ENCODE data around the gene BCL2L11.

DNA sequence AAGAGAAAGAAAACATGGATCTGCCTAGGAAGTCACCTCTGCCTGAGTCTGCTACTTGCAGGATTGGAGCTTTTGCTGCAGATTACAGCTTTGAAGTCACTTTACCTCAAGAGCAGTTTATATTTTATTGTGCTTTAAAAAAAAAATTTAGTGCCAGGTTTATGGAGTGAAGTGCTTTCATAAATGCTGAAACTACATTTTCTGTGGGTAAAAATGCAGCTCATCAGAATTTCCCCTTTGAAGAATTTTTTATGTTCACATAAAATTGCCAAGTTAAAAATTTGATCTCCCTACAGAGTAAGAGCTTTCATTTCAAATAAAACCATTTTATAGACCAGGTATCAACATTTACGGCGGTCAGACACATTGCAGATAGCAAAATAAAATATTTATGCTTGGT, 25.2 kb downstream of the BCL2L11 start:
- no peak for TF ChIP-seq POLR2A (IDR thresholded peaks at IDR 0.05)
- TF ChIP-seq, protein P1, sequence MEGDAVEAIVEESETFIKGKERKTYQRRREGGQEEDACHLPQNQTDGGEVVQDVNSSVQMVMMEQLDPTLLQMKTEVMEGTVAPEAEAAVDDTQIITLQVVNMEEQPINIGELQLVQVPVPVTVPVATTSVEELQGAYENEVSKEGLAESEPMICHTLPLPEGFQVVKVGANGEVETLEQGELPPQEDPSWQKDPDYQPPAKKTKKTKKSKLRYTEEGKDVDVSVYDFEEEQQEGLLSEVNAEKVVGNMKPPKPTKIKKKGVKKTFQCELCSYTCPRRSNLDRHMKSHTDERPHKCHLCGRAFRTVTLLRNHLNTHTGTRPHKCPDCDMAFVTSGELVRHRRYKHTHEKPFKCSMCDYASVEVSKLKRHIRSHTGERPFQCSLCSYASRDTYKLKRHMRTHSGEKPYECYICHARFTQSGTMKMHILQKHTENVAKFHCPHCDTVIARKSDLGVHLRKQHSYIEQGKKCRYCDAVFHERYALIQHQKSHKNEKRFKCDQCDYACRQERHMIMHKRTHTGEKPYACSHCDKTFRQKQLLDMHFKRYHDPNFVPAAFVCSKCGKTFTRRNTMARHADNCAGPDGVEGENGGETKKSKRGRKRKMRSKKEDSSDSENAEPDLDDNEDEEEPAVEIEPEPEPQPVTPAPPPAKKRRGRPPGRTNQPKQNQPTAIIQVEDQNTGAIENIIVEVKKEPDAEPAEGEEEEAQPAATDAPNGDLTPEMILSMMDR (IDR thresholded peaks at IDR 0.05), result no peak

Measured in vagina (tissue), 2 donors.